Measurements from ENCODE around the gene MBNL3. TPM values are rescaled to one million over a fixed set of nuclear protein-coding genes. Genes with fewer than 3 reads are reported as not detected.
"Not testable (repeated sequence)": the region's sequence is repeated elsewhere in the genome, so short reads cannot be mapped to it uniquely, and the experiment has no call there.

The MBNL3 gene
- total RNA-seq, 1 donor from 2014 or later = 10.4 TPM

DNA sequence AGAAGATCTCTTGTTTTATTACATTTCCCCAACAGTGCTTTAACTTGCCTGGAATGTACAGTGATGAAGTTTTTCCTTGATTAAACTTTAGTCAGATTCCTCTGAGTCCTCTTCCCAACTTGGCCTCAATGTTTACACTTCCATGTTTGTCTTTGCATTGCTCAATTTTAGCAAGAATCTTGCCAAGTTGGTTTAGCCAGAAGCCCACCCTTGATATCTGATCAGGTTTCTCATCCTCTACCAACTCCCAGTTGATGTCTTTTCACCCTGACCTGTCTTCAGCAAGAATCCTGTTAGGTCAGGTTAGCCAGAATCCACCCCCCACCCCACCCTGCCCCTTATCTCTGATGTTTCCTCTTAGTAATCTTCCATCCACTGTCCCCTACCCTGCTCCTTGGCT lies 120.9 kb downstream of the MBNL3 start:
- H3K9ac ChIP-seq (ENCODE audit: low read depth in 1 of 3, low read length in 3 of 3) = no peak overlapping the region
- no peaks in the 10 kb centered on the region for H3K9me3 ChIP-seq (ENCODE audit: control insufficient read depth in 3 of 3, low read length in 3 of 3)
- H3K27me3 ChIP-seq (ENCODE audit: control insufficient read depth in 3 of 3, insufficient read depth in 3 of 3, low read length in 3 of 3) = no peaks in the 10 kb centered on the region
- H3K27ac ChIP-seq (ENCODE audit: low read depth, low read length) = no peak overlapping the region
- no peak overlapping the region for H3K4me3 ChIP-seq (ENCODE audit: low read length in 3 of 3)
- no peaks in the 10 kb centered on the region for H3K36me3 ChIP-seq (ENCODE audit: control insufficient read depth in 3 of 3, insufficient read depth in 3 of 3, low read length in 3 of 3)
- no peaks in the 10 kb centered on the region for H3K4me1 ChIP-seq (ENCODE audit: control insufficient read depth in 3 of 3, insufficient read depth in 3 of 3, low read length in 3 of 3)

DNA sequence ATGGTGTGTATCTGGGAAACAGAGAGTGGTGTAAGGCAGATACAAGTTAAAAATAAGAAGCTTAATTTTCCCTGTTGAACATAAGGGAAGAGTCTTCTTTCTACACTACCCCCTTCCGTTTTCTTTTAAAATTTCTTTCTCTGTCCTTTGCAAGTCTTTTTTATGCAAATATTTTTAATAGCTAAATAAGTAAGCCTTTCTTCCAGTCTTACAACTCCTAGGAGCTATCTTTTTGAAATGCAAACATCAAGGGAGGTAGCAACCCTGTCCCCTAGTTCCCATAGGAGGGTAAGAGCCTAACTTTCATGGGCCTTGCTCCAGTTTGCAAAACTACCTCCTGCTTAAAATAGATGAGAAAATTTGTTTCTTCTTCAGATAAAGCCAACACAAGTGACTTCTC lies 121.5 kb downstream of the MBNL3 start:
- H3K9ac ChIP-seq (ENCODE audit: low read depth in 1 of 3, low read length in 3 of 3) = no peak overlapping the region
- H3K27me3 ChIP-seq (ENCODE audit: control insufficient read depth in 3 of 3, insufficient read depth in 3 of 3, low read length in 3 of 3) = no peaks in the 10 kb centered on the region
- H3K36me3 ChIP-seq (ENCODE audit: control insufficient read depth in 3 of 3, insufficient read depth in 3 of 3, low read length in 3 of 3) = no peaks in the 10 kb centered on the region

DNA sequence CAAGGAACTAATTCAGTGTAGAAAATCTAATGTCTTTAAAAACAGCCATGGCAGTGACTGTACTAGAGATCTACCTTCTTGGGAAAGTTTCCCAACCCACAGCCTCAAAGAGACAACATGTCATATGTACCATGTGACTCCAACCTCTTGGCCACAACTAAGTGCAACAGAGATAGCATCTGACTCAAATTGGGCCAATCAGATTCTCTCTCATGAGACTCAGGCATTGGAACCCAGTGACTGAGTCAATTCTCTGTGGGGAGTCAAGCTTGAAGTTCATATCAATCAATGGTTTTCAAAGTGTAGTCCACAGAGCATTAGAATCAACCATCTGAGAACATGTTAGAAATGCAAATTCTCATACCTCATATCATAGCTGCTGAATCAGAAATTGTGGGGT lies 123.3 kb downstream of the MBNL3 start:
- no peak overlapping the region for H3K4me3 ChIP-seq (ENCODE audit: low read length in 3 of 3)
- no peaks in the 10 kb centered on the region for H3K4me1 ChIP-seq (ENCODE audit: control insufficient read depth in 3 of 3, insufficient read depth in 3 of 3, low read length in 3 of 3)
- no peak overlapping the region for H3K9ac ChIP-seq (ENCODE audit: low read depth in 1 of 3, low read length in 3 of 3)
- H3K27ac ChIP-seq (ENCODE audit: low read depth, low read length) = no peak overlapping the region
- H3K9me3 ChIP-seq (ENCODE audit: control insufficient read depth in 3 of 3, low read length in 3 of 3) = no peaks in the 10 kb centered on the region
- no peaks in the 10 kb centered on the region for H3K36me3 ChIP-seq (ENCODE audit: control insufficient read depth in 3 of 3, insufficient read depth in 3 of 3, low read length in 3 of 3)
- H3K27me3 ChIP-seq (ENCODE audit: control insufficient read depth in 3 of 3, insufficient read depth in 3 of 3, low read length in 3 of 3) = no peaks in the 10 kb centered on the region

More for the DNA sequence above, 121.5 kb downstream of the MBNL3 start:
- Histone ChIP-seq H3K4me1 (ENCODE audit: control insufficient read depth in 3 of 3, insufficient read depth in 3 of 3, low read length in 3 of 3) (no peaks in the 10 kb centered on the region), H3K4me3 (ENCODE audit: low read length in 3 of 3) (no peak overlapping the region), H3K9me3 (ENCODE audit: control insufficient read depth in 3 of 3, low read length in 3 of 3) (no peaks in the 10 kb centered on the region), H3K27ac (ENCODE audit: low read depth, low read length) (no peak overlapping the region)

DNA sequence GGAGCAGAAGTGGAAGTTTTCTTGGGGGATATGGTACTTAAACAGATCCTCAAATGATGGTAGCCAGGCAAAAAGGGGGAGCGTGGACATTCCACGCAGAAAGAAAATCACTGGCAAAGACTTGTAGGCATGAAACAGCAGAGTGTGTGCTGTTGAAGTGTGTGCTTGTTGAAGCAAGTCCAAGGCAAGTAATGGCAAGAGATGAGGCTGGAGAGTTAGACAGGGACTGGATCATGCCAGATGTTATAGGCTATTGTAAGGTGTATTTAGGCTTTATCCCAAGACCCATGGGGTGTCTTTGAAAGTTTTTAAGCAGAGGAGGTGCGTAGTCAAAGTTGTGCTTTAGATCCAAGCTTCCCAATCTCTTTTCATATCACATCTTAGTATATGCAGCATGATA lies 124.5 kb downstream of the MBNL3 start:
- H3K27me3 ChIP-seq (ENCODE audit: control insufficient read depth in 3 of 3, insufficient read depth in 3 of 3, low read length in 3 of 3) = no peaks in the 10 kb centered on the region
- no peaks in the 10 kb centered on the region for H3K4me1 ChIP-seq (ENCODE audit: control insufficient read depth in 3 of 3, insufficient read depth in 3 of 3, low read length in 3 of 3)
- H3K27ac ChIP-seq (ENCODE audit: low read depth, low read length) = no peak overlapping the region
- no peaks in the 10 kb centered on the region for H3K36me3 ChIP-seq (ENCODE audit: control insufficient read depth in 3 of 3, insufficient read depth in 3 of 3, low read length in 3 of 3)
- H3K9ac ChIP-seq (ENCODE audit: low read depth in 1 of 3, low read length in 3 of 3) = no peak overlapping the region
- no peaks in the 10 kb centered on the region for H3K9me3 ChIP-seq (ENCODE audit: control insufficient read depth in 3 of 3, low read length in 3 of 3)
- no peak overlapping the region for H3K4me3 ChIP-seq (ENCODE audit: low read length in 3 of 3)

DNA sequence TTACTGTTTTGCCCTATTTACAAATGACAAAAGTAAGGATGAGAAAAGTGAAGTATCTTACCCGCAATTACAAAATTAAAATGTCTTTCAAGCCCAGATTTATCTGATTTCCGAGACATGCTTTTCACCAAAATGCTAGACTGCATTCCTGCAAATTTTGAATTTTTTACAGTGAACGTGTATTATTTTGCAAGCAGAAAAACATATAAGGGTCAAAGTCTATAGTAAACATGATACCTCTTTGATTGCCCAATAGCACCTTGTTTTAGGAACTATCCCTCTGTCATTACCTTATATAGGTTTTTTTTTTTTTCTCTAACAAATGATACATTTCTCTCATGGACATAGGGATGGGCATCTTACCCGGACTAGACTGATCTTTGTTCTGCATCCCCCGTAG lies 135.4 kb downstream of the MBNL3 start:
- Histone ChIP-seq H3K4me3 (ENCODE audit: low read length in 3 of 3) (no peak overlapping the region), H3K36me3 (ENCODE audit: control insufficient read depth in 3 of 3, insufficient read depth in 3 of 3, low read length in 3 of 3) (no peaks in the 10 kb centered on the region), H3K27ac (ENCODE audit: low read depth, low read length) (no peak overlapping the region), H3K4me1 (ENCODE audit: control insufficient read depth in 3 of 3, insufficient read depth in 3 of 3, low read length in 3 of 3) (no peaks in the 10 kb centered on the region), H3K9ac (ENCODE audit: low read depth in 1 of 3, low read length in 3 of 3) (no peak overlapping the region), H3K27me3 (ENCODE audit: control insufficient read depth in 3 of 3, insufficient read depth in 3 of 3, low read length in 3 of 3) (no peaks in the 10 kb centered on the region), H3K9me3 (ENCODE audit: control insufficient read depth in 3 of 3, low read length in 3 of 3) (no peaks in the 10 kb centered on the region)

DNA sequence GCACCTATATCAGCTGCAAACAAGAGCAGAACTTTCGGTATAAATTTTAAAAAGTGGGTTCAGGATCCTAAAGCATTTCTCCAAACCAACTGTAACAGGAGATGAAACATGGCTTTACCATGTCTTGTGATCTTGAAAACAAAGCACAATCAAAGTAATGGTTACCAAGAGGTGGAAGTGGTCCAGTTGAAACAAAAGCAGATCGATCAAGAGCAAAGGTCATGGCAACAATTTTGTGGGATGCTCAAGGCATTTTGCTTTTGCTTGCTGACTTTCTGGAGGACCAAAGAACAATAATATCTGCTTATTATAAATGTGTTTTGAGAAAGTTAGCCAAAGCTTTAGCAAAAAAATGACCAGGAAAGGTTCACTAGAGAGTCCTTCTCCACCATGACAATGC lies 152.7 kb downstream of the MBNL3 start:
- Histone ChIP-seq H3K4me1 (ENCODE audit: control insufficient read depth in 3 of 3, insufficient read depth in 3 of 3, low read length in 3 of 3) (no peaks in the 10 kb centered on the region), H3K36me3 (ENCODE audit: control insufficient read depth in 3 of 3, insufficient read depth in 3 of 3, low read length in 3 of 3) (no peaks in the 10 kb centered on the region), H3K27me3 (ENCODE audit: control insufficient read depth in 3 of 3, insufficient read depth in 3 of 3, low read length in 3 of 3) (no peaks in the 10 kb centered on the region), H3K27ac (ENCODE audit: low read depth, low read length) (no peak overlapping the region), H3K9me3 (ENCODE audit: control insufficient read depth in 3 of 3, low read length in 3 of 3) (no peaks in the 10 kb centered on the region), H3K4me3 (ENCODE audit: low read length in 3 of 3) (no peak overlapping the region), H3K9ac (ENCODE audit: low read depth in 1 of 3, low read length in 3 of 3) (no peak overlapping the region)

DNA sequence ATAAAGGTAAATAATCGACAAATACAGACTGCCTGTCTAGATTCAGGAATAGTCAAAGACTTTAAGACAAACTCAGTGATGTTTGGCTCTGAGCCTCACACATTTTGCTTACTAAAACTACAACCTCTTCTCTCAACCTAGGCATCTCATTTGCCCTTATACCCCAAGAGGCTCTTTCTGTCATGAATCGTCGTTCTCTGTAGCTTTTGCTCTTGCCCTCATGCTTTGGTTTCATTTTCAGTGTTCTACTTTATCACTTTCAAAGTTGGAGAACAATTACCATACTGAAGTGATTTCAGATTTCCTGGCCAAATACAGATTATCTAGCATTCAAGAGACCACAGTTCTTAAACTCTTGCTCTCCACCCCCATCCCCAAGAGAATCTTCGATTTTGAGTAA lies 155.5 kb downstream of the MBNL3 start:
- no peaks in the 10 kb centered on the region for H3K9me3 ChIP-seq (ENCODE audit: control insufficient read depth in 3 of 3, low read length in 3 of 3)
- no peak overlapping the region for H3K4me3 ChIP-seq (ENCODE audit: low read length in 3 of 3)
- no peaks in the 10 kb centered on the region for H3K4me1 ChIP-seq (ENCODE audit: control insufficient read depth in 3 of 3, insufficient read depth in 3 of 3, low read length in 3 of 3)
- no peaks in the 10 kb centered on the region for H3K36me3 ChIP-seq (ENCODE audit: control insufficient read depth in 3 of 3, insufficient read depth in 3 of 3, low read length in 3 of 3)
- H3K27ac ChIP-seq (ENCODE audit: low read depth, low read length) = no peak overlapping the region
- H3K27me3 ChIP-seq (ENCODE audit: control insufficient read depth in 3 of 3, insufficient read depth in 3 of 3, low read length in 3 of 3) = no peaks in the 10 kb centered on the region
- H3K9ac ChIP-seq (ENCODE audit: low read depth in 1 of 3, low read length in 3 of 3) = no peak overlapping the region

DNA sequence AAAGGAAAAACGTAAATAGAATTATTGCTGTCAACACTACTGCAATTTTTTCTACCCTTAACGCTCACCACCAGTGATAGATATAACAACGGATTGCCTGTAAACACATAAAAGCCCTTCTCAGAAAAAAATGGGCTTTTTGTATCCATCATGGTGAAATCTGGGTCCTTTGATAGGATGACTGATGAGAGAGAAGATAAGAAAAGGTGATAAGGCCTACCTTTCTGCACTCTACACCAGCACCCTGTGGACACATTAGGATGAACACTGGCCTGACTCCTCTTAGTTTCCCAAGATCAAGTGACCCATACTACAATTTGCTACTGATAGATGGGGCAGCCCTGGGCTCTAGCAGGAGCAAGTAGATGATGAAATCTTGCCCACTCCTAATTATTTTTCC lies 157.3 kb downstream of the MBNL3 start:
- H3K27ac ChIP-seq (ENCODE audit: low read depth, low read length) = no peak overlapping the region
- H3K9ac ChIP-seq (ENCODE audit: low read depth in 1 of 3, low read length in 3 of 3) = no peak overlapping the region
- no peaks in the 10 kb centered on the region for H3K27me3 ChIP-seq (ENCODE audit: control insufficient read depth in 3 of 3, insufficient read depth in 3 of 3, low read length in 3 of 3)
- H3K4me3 ChIP-seq (ENCODE audit: low read length in 3 of 3) = no peak overlapping the region
- no peaks in the 10 kb centered on the region for H3K4me1 ChIP-seq (ENCODE audit: control insufficient read depth in 3 of 3, insufficient read depth in 3 of 3, low read length in 3 of 3)
- H3K9me3 ChIP-seq (ENCODE audit: control insufficient read depth in 3 of 3, low read length in 3 of 3) = no peaks in the 10 kb centered on the region
- no peaks in the 10 kb centered on the region for H3K36me3 ChIP-seq (ENCODE audit: control insufficient read depth in 3 of 3, insufficient read depth in 3 of 3, low read length in 3 of 3)

DNA sequence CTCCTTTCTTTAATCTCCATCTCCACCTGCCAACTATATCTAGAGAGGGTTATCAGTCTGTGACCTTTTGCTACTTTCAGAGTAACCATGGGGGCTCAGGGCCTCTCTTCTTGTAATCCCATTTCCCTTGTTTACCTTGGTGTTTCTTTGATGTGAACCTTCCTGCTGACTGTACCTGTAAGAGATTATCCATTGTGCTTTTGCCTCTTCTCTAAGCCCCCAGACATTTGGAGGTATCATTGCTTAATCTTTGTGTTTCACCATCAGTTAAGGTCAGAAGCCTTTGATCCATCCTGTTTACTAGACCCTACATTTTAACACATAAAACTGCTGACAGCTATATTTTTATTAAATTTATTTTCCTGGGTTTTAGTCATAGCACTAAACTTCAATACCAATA lies 157.8 kb downstream of the MBNL3 start:
- no peaks in the 10 kb centered on the region for H3K4me1 ChIP-seq (ENCODE audit: control insufficient read depth in 3 of 3, insufficient read depth in 3 of 3, low read length in 3 of 3)
- H3K4me3 ChIP-seq (ENCODE audit: low read length in 3 of 3) = no peak overlapping the region
- no peak overlapping the region for H3K9ac ChIP-seq (ENCODE audit: low read depth in 1 of 3, low read length in 3 of 3)
- no peak overlapping the region for H3K27ac ChIP-seq (ENCODE audit: low read depth, low read length)
- H3K27me3 ChIP-seq (ENCODE audit: control insufficient read depth in 3 of 3, insufficient read depth in 3 of 3, low read length in 3 of 3) = no peaks in the 10 kb centered on the region
- H3K36me3 ChIP-seq (ENCODE audit: control insufficient read depth in 3 of 3, insufficient read depth in 3 of 3, low read length in 3 of 3) = no peaks in the 10 kb centered on the region
- no peaks in the 10 kb centered on the region for H3K9me3 ChIP-seq (ENCODE audit: control insufficient read depth in 3 of 3, low read length in 3 of 3)

DNA sequence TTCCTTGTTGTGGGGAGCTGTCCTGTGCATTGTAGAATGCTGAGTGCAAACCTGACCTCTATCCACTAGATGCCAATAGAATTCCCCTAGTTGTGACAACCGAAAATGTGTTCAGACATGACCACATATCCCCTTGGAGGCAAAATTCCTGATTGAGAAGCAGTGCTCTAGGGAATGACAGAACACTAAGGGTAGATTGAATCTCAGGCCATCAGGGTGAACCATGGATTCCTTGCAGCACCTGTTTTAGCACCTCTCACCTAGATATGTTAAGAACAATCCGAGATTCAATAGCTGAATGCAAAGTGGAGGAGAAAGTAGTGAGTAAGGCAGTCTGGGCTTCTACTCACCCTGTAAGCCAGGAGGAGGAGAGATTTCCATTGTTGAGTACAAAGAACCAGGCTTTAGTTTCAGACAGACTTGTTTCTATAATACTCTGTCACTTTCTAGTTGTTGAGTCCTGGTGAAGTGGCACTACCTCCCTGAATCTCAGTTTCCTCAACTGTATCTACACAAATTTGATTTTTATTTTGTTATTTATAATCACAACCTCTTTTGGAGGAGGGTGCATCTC lies 158.6 kb downstream of the MBNL3 start:
- Histone ChIP-seq H3K9ac (ENCODE audit: low read depth in 1 of 3, low read length in 3 of 3) (no peak overlapping the region), H3K27me3 (ENCODE audit: control insufficient read depth in 3 of 3, insufficient read depth in 3 of 3, low read length in 3 of 3) (no peaks in the 10 kb centered on the region), H3K36me3 (ENCODE audit: control insufficient read depth in 3 of 3, insufficient read depth in 3 of 3, low read length in 3 of 3) (no peaks in the 10 kb centered on the region), H3K4me3 (ENCODE audit: low read length in 3 of 3) (no peak overlapping the region), H3K27ac (ENCODE audit: low read depth, low read length) (no peak overlapping the region), H3K9me3 (ENCODE audit: control insufficient read depth in 3 of 3, low read length in 3 of 3) (no peaks in the 10 kb centered on the region), H3K4me1 (ENCODE audit: control insufficient read depth in 3 of 3, insufficient read depth in 3 of 3, low read length in 3 of 3) (no peaks in the 10 kb centered on the region)

DNA sequence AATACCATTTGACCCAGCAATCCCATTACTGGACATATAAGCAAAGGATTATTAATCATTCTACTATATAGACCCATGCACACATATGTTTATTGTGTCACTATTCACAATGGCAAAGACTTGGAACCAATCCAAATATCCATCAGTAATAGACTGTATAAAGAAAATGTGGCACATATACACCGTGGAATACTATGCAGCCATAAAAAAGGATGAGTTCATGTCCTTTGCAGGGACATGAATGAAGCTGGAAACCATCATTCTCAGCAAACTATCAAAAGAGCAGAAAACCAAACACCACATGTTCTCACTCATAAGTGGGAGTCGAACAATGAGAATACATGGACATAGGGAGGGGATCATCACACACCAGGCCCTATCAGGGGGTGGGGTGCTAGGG lies 161.9 kb downstream of the MBNL3 start:
- H3K4me1 ChIP-seq (ENCODE audit: control insufficient read depth in 3 of 3, insufficient read depth in 3 of 3, low read length in 3 of 3); H3K4me3 ChIP-seq (ENCODE audit: low read length in 3 of 3); H3K27ac ChIP-seq (ENCODE audit: low read depth, low read length); H3K9me3 ChIP-seq (ENCODE audit: control insufficient read depth in 3 of 3, low read length in 3 of 3); H3K36me3 ChIP-seq (ENCODE audit: control insufficient read depth in 3 of 3, insufficient read depth in 3 of 3, low read length in 3 of 3); H3K9ac ChIP-seq (ENCODE audit: low read depth in 1 of 3, low read length in 3 of 3); H3K27me3 ChIP-seq (ENCODE audit: control insufficient read depth in 3 of 3, insufficient read depth in 3 of 3, low read length in 3 of 3): not testable (repeated sequence)
